NCI-H748 (cell line): ENCODE results near the gene SYCE1.
A peak's percentile ranks its signal among the peaks of the same experiment; 100 is the strongest.
"Not testable (repeated sequence)": the region's sequence is repeated elsewhere in the genome, so short reads cannot be mapped to it uniquely, and the experiment has no call there.

Experiments
- DNase-seq: peaks from one replicate; lab custom pipeline; 2025; ENCODE audit not compliant: unreplicated experiment; lab: John Stamatoyannopoulos, UW

Gene SYCE1

GRCh38 chr10:133565441-133566294 is at the start of gene SYCE1:
SYCE1 (minus strand) TSS chr10:133565583; CDS start chr10:133565529, 54 bp downstream.
- DNase-seq: no peak

GRCh38 chr10:133614830-133615580 is 49.6 kb upstream of the SYCE1 start:
- DNase-seq: peak; percentile 1

- DNase-seq: no peak
Observed at GRCh38 chr10:133613699-133614098, 48.3 kb upstream of the SYCE1 start.

- DNase-seq: no peak
Observed at GRCh38 chr10:133611079-133611478, 45.7 kb upstream of the SYCE1 start.

GRCh38 chr10:133608855-133609254 is 43.5 kb upstream of the SYCE1 start:
- DNase-seq: no peak

- DNase-seq: not testable (repeated sequence)
Observed at GRCh38 chr10:133603434-133603833, 38.1 kb upstream of the SYCE1 start.

GRCh38 chr10:133600657-133601056 is 35.3 kb upstream of the SYCE1 start:
- no peak for DNase-seq

GRCh38 chr10:133599869-133600268 is 34.5 kb upstream of the SYCE1 start:
- not testable (repeated sequence) for DNase-seq

- peak; percentile 6 for DNase-seq
Observed at GRCh38 chr10:133592716-133593115, 27.3 kb upstream of the SYCE1 start.

- no peak for DNase-seq
Observed at GRCh38 chr10:133590970-133591359, 25.6 kb upstream of the SYCE1 start.

GRCh38 chr10:133590226-133590969 is 25.0 kb upstream of the SYCE1 start:
- DNase-seq: no peak

- not testable (repeated sequence) for DNase-seq
Observed at GRCh38 chr10:133577037-133577436, 11.7 kb upstream of the SYCE1 start.

GRCh38 chr10:133573460-133573859 is 8.1 kb upstream of the SYCE1 start:
- not testable (repeated sequence) for DNase-seq

GRCh38 chr10:133572055-133572454 is 6.7 kb upstream of the SYCE1 start:
- not testable (repeated sequence) for DNase-seq

GRCh38 chr10:133569801-133570200 is 4.4 kb upstream of the SYCE1 start:
- not testable (repeated sequence) for DNase-seq

GRCh38 chr10:133568831-133569527 is 3.6 kb upstream of the SYCE1 start:
- DNase-seq: peak; percentile 3

GRCh38 chr10:133568287-133568614 is 2.9 kb upstream of the SYCE1 start:
- no peak for DNase-seq

GRCh38 chr10:133567609-133568286 is 2.4 kb upstream of the SYCE1 start:
- no peak for DNase-seq

- DNase-seq: no peak
Observed at GRCh38 chr10:133567119-133567518, 1.7 kb upstream of the SYCE1 start.

- no peak for DNase-seq
Observed at GRCh38 chr10:133564816-133565215, 567 bp downstream of the SYCE1 start.
